Vagina (tissue), 2 donors: ENCODE measurements around the gene SETD2. TPM values are rescaled to one million over a fixed set of nuclear protein-coding genes. Genes with fewer than 3 reads are reported as not detected.

Source experiments
- DNase-seq, 2 donors: peaks; one replicate each; pipeline ENCODE4 v3.0.0-alpha.2; 2017; ENCODE audit errors: extremely low spot score in 2 of 2
- H3K27ac ChIP-seq: fragments of 200-600 bp; sonication (generic); one replicate; pipeline ENCODE4 v1.5.1; 2019
- H3K27me3 ChIP-seq: fragments of 200-600 bp; sonication (generic); one replicate; pipeline ENCODE4 v1.5.1; 2019
- H3K36me3 ChIP-seq, 2 donors: fragments of 200-600 bp; sonication (generic); one replicate each; pipeline ENCODE4 v1.5.1; 2017 to 2019
- H3K4me1 ChIP-seq: fragments of 200-600 bp; sonication (generic); one replicate; pipeline ENCODE4 v1.5.1; 2019
- H3K4me3 ChIP-seq, 2 donors: fragments of 200-600 bp; sonication (generic); 1 replicate in 1 of 2; 2 replicates in 1 of 2; pipeline ENCODE4 v1.5.1; 2016 to 2019
- H3K9me3 ChIP-seq: fragments of 200-600 bp; sonication (generic); one replicate; pipeline ENCODE4 v1.5.1; 2019
- CTCF ChIP-seq, 3 experiments: fragments of 450-650 bp in 2 of 3; fragments of 200-600 bp in 1 of 3; sonication (generic) in 1 of 3; IDR thresholded peaks; one replicate each; pipeline ENCODE4 v1.5.1; 2017 to 2019; ENCODE audit warnings: antibody characterized with exemption in 3 of 3, mild to moderate bottlenecking in 2 of 3, moderate library complexity in 2 of 3
- POLR2A ChIP-seq, 2 donors: fragments of 450-650 bp; IDR thresholded peaks; one replicate each; pipeline ENCODE4 v1.6.1; 2017; ENCODE audit warnings: antibody characterized with exemption in 2 of 2, mild to moderate bottlenecking in 2 of 2, moderate library complexity in 2 of 2
- POLR2AphosphoS5 ChIP-seq, 2 donors: sonication (generic); formaldehyde crosslinking; IDR thresholded peaks; one replicate each; pipeline ENCODE4 v1.9.0; 2017; ENCODE audit warnings: antibody characterized with exemption in 2 of 2, mild to moderate bottlenecking in 2 of 2, low read depth in 1 of 2; ENCODE audit not compliant: insufficient read depth in 1 of 2
- intact Hi-C: fragments of 100-400 bp; cut with DNase I; formaldehyde crosslinking; loops from one replicate; pipeline ENCODE4 v1.15.1; 2023
- total RNA-seq: library from RNA; depleted of rRNA; stranded (reverse); fragments of >200 nt; gene quantifications from one replicate; pipeline ENCODE4 v1.2.3, GENCODE V29; 2016

Gene SETD2
- total RNA-seq, 1 donor from 2014 or later, result 55.5 TPM

DNA sequence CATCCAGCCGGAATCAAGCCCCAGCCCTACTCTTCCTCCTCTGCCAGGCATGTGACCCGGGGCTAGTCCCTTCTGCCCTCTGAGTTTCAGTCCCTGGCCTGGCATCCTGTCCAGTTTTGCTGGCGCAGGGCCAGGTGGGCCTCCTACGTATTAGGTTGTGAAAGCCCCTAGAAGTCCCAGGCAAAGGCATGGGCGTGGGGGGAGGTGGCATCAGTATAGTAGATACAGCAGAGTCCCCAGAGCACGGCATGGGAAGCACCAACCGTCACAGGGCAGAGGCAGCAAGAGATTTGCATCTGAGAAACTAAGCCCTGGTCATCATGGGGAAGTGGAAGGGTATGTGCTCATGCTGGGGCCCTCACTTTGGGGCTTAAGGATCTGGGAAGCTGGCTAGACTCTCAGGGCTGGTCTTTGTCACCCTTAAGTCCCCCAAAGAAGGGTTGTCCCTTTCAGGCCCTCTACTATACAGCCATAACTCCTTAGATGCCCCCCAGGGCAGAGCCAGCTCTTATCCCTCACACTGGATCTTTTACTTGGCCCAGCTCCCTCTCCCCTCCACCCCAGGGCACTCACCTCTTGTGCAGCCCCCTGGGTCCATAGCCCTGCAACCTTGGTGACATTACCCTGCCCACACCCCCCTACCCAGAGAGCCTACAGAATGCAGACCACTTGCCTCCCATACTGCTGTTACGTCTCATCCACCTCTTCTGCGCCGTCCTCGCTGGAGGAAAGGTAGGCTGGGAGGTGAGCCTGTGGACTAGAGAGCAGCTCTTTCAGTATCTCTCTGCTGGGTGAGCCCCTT lies 173.1 kb downstream of the SETD2 start:
- Histone ChIP-seq H3K36me3 (peaks cover 0 to 12% of the 10 kb centered on the region in 2 donors), H3K4me1 (peaks cover 34% of the 10 kb centered on the region), H3K4me3 (no peak overlapping the region), H3K27me3 (no peaks in the 10 kb centered on the region), H3K9me3 (no peaks in the 10 kb centered on the region), H3K27ac (no peak overlapping the region)
- TF ChIP-seq CTCF (IDR thresholded peaks at IDR 0.05) (no peak), POLR2AphosphoS5 (IDR thresholded peaks at IDR 0.05; ENCODE audit: insufficient read depth in 1 of 2, low read depth in 1 of 2) (no peak), POLR2A (IDR thresholded peaks at IDR 0.05) (no peak)
- intact Hi-C loops, result loop anchor here (10.0 kb wide), 1 partner anchor 286 kb away; the partner anchor contains the start of gene TMIE
- DNase-seq, result no peak

DNA sequence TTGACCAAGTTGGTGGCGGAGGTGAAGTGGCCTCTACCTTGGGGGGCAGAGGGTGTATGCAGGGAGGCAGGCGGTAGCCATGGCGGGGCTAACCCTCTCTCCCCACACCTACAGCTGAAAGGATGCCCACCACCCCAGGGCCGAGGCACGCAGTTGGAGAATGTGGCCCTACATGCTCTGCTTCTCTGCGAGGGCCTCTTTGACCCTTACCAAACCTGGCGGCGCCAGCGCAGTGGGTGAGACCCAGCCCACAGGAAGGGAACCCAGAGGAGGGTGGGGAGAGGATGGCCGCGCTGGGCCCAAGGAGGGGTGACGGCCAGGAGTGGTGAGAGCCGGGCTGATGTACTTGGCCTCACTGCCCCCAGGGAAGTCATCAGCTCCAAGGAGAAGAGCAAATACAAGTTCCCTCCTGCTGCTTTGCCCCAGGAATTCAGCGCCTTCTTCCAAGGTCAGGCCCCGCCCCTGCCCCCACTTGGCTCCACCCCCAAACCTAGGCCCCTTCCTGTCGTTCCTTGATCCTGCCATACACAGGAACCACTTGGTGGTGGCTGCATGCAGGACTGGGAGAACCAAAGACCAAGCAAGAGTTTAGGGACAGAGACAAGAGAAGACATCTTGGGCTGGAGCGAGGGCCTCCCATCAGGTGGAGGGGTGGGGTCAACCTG lies 174.6 kb downstream of the SETD2 start:
- H3K27ac ChIP-seq, result no peak overlapping the region
- H3K4me3 ChIP-seq, result no peak overlapping the region
- H3K27me3 ChIP-seq, result no peaks in the 10 kb centered on the region
- TF ChIP-seq POLR2AphosphoS5 (IDR thresholded peaks at IDR 0.05; ENCODE audit: insufficient read depth in 1 of 2, low read depth in 1 of 2) (no peak), POLR2A (IDR thresholded peaks at IDR 0.05) (no peak), CTCF (IDR thresholded peaks at IDR 0.05) (no peak)
- no peaks in the 10 kb centered on the region for H3K9me3 ChIP-seq
- H3K36me3 ChIP-seq, result peaks cover 0 to 11% of the 10 kb centered on the region in 2 donors
- intact Hi-C loops, result no loop called here
- H3K4me1 ChIP-seq, result peaks cover 49% of the 10 kb centered on the region
- DNase-seq, result no peak

- H3K36me3 ChIP-seq, result peaks cover 0 to 4% of the 10 kb centered on the region in 2 donors
- intact Hi-C loops, result no loop called here
- peaks cover 51% of the 10 kb centered on the region for H3K4me1 ChIP-seq
- TF ChIP-seq POLR2AphosphoS5 (IDR thresholded peaks at IDR 0.05; ENCODE audit: insufficient read depth in 1 of 2, low read depth in 1 of 2) (no peak), POLR2A (IDR thresholded peaks at IDR 0.05) (no peak), CTCF (IDR thresholded peaks at IDR 0.05) (no peak)
- no peak for DNase-seq
- H3K27ac ChIP-seq, result peak overlapping the region; percentile 81
- H3K9me3 ChIP-seq, result no peaks in the 10 kb centered on the region
- H3K27me3 ChIP-seq, result no peaks in the 10 kb centered on the region
- H3K4me3 ChIP-seq, result no peak overlapping the region
Measured at GRCh38 chr3:46988616-46989015, 175.3 kb downstream of the SETD2 start.

- Histone ChIP-seq H3K4me3 (no peak overlapping the region), H3K27me3 (no peaks in the 10 kb centered on the region), H3K36me3 (no peaks in the 10 kb centered on the region), H3K4me1 (peaks cover 51% of the 10 kb centered on the region), H3K27ac (peak overlapping the region; percentile 81), H3K9me3 (no peaks in the 10 kb centered on the region)
- no peak for TF ChIP-seq CTCF (IDR thresholded peaks at IDR 0.05)
- peak; percentile 23 to 77 for TF ChIP-seq POLR2AphosphoS5 (IDR thresholded peaks at IDR 0.05; ENCODE audit: insufficient read depth in 1 of 2, low read depth in 1 of 2)
- no peak for TF ChIP-seq POLR2A (IDR thresholded peaks at IDR 0.05)
- intact Hi-C loops, result no loop called here
- DNase-seq, result no peak
Measured at GRCh38 chr3:46987743-46988401, 176.0 kb downstream of the SETD2 start.
